Neural crest cell (in vitro differentiated cells): ENCODE results near the gene MAPK11. TPM values are rescaled to one million over a fixed set of nuclear protein-coding genes. Genes with fewer than 3 reads are reported as not detected.

ENCODE experiments used
- DNase-seq: peaks from one replicate; pipeline ENCODE4 v3.0.0; 2021; ENCODE audit warnings: low read depth, mixed read lengths, low spot score
- H3K27ac Mint-ChIP-seq: one replicate; pipeline ENCODE4 v1.8.0; 2021; ENCODE audit warnings: mild to moderate bottlenecking, mixed read lengths; ENCODE audit not compliant: unreplicated experiment
- H3K27me3 Mint-ChIP-seq: 2 replicates; pipeline ENCODE4 v1.8.0; 2021; ENCODE audit warnings: low read depth, mild to moderate bottlenecking, mixed read lengths
- H3K36me3 Mint-ChIP-seq: 2 replicates; pipeline ENCODE4 v1.8.0; 2021; ENCODE audit warnings: low read depth, mild to moderate bottlenecking, mixed read lengths
- H3K4me1 Mint-ChIP-seq: 2 replicates; pipeline ENCODE4 v1.8.0; 2021; ENCODE audit warnings: mixed read lengths
- H3K4me3 Mint-ChIP-seq: one replicate; pipeline ENCODE4 v1.8.0; 2021; ENCODE audit warnings: mild to moderate bottlenecking, mixed read lengths
- H3K9me3 Mint-ChIP-seq: 2 replicates; pipeline ENCODE4 v1.8.0; 2021; ENCODE audit warnings: mixed read lengths
- total RNA-seq: library from RNA; stranded (reverse); gene quantifications from 2 replicates; pipeline ENCODE4 v1.2.1, GENCODE V29; 2021
- TF ChIP-seq, protein P1 (sequence below): fragments of 200-600 bp; sonication (generic); conservative IDR thresholded peaks from 2 replicates; pipeline ENCODE4 v1.5.0; 2021; ENCODE audit warnings: antibody characterized with exemption, mild to moderate bottlenecking

Gene MAPK11
- total RNA-seq, 1 donor from 2014 or later: 16.3 TPM

DNA sequence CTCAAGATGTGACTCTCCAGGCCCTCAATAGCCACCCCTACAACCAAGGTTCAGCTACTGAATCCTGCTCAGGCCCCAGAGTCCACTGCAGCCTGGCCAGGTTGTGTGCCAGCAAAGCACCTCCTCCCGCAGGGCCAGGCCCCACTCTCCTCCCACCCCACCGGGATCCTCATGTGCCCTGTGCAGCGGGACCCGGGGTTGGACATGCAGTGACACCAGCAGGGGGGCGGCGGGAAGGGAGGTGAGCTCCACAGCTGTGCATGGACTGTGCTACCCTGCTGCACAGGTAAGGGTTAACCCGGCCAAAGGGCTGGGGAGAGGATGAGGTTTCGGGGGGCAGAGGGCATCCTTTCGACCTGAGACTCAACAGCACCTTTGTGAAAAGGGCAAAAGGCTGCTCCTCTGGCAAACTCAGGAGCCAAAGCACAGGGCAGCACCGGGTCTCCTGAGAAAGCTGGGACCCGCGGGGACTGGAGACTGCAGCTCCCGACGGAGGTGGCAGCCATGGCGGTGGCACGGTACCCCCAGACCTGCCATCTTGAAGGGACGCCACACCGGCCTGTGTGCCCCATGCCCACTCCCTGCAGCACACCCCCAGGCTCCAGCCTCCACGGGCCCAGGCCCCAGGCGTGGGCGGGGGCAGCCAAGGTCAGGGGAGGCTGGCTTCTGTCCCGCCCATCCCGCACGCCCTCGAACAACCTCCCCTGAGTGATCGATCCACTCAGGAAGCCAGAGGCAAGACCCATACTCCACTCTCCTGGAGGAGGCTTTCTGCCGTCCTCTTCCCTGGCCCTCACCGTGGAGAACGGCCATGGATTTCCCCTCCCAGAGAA lies 26.7 kb upstream of the MAPK11 start:
- Mint-ChIP-seq H3K9me3 (no peaks in the 10 kb centered on the region), H3K27ac (no peak overlapping the region), H3K36me3 (no peaks in the 10 kb centered on the region), H3K27me3 (peaks cover 3% of the 10 kb centered on the region), H3K4me3 (peak overlapping the region; percentile 8), H3K4me1 (peaks cover 19% of the 10 kb centered on the region)
- DNase-seq: no peak
- TF ChIP-seq, protein P1, sequence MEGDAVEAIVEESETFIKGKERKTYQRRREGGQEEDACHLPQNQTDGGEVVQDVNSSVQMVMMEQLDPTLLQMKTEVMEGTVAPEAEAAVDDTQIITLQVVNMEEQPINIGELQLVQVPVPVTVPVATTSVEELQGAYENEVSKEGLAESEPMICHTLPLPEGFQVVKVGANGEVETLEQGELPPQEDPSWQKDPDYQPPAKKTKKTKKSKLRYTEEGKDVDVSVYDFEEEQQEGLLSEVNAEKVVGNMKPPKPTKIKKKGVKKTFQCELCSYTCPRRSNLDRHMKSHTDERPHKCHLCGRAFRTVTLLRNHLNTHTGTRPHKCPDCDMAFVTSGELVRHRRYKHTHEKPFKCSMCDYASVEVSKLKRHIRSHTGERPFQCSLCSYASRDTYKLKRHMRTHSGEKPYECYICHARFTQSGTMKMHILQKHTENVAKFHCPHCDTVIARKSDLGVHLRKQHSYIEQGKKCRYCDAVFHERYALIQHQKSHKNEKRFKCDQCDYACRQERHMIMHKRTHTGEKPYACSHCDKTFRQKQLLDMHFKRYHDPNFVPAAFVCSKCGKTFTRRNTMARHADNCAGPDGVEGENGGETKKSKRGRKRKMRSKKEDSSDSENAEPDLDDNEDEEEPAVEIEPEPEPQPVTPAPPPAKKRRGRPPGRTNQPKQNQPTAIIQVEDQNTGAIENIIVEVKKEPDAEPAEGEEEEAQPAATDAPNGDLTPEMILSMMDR: no peak

DNA sequence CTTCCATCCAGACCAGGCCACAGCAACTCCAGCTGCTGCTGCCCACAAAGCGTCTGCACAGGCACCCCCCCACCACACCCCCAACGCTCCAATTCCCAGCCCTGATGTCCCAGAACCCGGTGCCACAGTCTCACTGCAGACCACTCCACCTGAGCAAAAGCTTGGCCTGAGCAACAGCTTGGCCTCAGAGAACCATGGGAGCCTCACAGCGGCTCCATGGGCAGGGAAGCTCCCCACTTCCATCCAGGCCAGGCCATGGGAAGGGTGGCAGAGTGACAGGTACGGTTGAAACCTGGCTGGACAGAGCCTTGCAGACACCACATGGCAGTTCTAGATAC lies 24.1 kb upstream of the MAPK11 start:
- Mint-ChIP-seq H3K27ac (no peak overlapping the region), H3K4me1 (peaks cover 19% of the 10 kb centered on the region), H3K9me3 (no peaks in the 10 kb centered on the region), H3K4me3 (no peak overlapping the region), H3K36me3 (no peaks in the 10 kb centered on the region), H3K27me3 (no peaks in the 10 kb centered on the region)
- TF ChIP-seq, protein P1: no peak
- DNase-seq: no peak

DNA sequence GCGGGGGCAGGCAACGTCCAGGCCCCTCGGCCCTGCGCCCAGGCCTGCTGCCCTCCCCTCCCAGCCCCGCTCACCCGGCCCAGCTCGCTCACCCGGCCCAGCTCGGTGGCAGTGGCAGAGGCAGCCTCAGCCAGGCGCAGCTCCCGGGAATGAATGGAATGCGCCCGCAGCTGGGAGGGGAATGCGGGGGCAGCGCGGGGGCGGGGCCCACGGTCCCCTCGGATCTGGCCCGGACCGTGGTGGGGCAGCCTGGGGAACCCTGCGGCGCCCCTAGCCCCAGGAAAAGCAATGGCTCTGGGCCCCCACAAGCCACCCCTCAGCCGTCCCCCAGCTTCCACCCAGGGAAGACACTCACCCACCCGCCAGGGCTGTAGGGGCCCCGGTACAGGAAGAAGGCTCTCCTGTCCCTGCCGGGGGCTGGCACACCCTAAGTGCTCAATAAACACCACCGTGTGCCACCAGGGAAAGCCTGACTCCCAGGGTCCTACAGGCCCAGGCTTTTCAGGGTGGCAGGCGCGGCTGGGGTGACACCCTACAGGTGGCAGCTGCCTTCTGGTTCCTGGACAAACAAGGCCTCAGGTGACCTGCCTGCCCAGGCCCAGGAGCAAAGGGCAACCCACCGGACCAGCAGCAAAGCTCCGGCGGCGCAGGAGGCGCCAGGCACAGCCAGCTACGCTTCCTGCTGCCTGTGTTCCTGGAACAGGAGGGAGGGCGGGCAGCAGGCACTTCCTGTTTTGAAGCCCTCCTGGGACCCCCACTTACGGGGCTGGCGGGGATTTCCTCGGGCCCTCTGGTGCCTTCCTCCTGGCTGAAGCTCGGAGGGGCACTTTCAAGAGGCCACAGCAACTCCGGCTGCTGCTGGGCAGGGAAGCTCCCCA lies 23.5 kb upstream of the MAPK11 start:
- Mint-ChIP-seq H3K4me3 (no peak overlapping the region), H3K27me3 (no peaks in the 10 kb centered on the region), H3K36me3 (no peaks in the 10 kb centered on the region), H3K9me3 (no peaks in the 10 kb centered on the region), H3K4me1 (peaks cover 19% of the 10 kb centered on the region), H3K27ac (no peak overlapping the region)
- TF ChIP-seq, protein P1: no peak
- DNase-seq: no peak

DNA sequence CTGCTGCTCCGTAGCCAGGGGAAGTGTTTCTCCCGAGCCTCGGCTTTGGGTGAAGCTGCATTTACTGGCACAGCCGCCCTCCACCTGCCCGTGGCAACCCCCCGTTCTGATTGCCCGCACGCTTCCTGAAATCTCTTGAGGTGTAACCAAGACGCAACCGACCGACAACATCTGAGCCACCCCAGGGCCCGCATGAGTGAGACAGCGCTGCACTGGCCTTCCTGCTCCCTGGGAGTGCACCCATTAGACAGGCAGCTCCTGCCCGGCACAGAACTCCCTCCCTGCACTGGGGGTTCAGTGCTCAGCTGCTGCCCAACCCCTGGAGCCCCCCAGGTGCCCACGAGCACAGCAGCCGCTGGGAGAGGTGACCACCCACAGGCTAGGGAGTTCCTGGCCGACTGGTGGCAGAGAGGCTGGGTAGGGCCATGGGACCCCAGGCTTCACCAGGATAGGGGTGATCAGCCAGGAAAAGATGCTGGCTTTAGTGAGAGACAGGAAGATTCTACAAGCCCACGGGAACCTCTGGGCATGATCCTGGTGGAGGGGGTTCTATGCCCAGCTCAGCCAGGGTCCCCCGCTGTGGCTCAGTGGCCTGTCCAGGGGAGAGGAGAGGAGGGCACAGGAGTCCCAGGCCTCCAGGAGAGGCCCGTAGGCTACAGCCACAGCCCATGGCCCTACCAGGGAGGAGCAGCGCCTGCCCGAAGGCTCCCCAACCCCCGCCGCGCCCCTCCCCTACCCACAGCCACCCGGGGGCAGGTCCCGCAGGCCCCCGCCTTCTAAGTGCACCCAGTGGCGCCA lies 22.7 kb upstream of the MAPK11 start:
- H3K27me3 Mint-ChIP-seq: no peaks in the 10 kb centered on the region
- no peak overlapping the region for H3K4me3 Mint-ChIP-seq
- DNase-seq: no peak
- no peaks in the 10 kb centered on the region for H3K36me3 Mint-ChIP-seq
- H3K4me1 Mint-ChIP-seq: peaks cover 19% of the 10 kb centered on the region
- TF ChIP-seq, protein P1: no peak
- no peaks in the 10 kb centered on the region for H3K9me3 Mint-ChIP-seq
- no peak overlapping the region for H3K27ac Mint-ChIP-seq

DNA sequence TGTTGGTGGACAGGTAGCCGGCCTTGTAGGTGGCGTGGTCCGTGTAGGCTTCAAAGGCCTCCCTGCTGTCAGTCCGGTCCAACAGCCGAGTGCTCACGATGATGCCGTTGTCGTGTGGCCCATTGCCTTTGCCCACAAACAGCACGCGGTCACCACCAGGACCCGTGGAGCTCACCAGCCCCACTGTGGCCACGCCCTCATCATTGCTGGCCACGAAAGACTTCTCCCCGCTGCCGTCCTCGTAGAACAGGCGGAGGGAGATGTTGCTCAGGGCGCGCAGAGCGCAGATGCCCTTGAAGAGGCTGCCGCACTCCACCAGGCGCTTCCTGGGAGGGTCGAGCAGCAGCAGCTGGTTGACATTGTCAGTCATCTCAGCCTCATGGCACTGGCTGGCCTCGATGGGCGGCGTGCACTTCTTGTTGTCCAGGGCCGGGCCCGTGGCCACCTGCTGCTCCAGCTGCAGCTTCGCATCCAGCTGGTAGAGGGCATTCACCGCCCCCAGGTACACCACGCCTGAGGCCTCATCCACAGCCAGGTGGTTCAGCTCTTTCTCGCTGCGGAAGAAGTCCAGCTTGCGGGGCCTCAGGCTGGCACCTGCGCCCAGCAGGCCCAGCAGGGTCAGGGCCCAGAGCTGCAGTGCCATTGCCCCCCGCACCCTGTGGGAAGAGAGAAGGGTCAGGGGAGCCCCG lies 19.9 kb upstream of the MAPK11 start:
- DNase-seq: no peak
- Mint-ChIP-seq H3K27ac (no peak overlapping the region), H3K9me3 (no peaks in the 10 kb centered on the region), H3K4me1 (peaks cover 10% of the 10 kb centered on the region), H3K4me3 (no peak overlapping the region), H3K27me3 (no peaks in the 10 kb centered on the region), H3K36me3 (no peaks in the 10 kb centered on the region)
- TF ChIP-seq, protein P1: no peak
